ENCODE measurements around the gene C11orf65.

Gene C11orf65, protein sequence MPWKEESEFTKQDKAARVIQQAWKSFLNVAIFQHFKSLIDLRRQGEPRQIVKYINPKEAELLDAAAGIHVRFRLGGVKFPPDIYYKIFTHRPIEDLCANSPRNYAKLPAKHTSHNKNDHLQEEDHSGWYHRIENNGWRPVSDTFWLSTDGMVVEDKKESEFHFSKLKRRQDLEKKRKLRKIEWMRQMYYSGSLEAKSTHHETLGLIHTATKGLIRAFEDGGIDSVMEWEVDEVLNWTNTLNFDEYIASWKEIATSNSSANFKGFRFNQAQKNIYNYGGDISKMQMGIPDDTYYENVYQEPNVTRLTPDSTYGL

DNA sequence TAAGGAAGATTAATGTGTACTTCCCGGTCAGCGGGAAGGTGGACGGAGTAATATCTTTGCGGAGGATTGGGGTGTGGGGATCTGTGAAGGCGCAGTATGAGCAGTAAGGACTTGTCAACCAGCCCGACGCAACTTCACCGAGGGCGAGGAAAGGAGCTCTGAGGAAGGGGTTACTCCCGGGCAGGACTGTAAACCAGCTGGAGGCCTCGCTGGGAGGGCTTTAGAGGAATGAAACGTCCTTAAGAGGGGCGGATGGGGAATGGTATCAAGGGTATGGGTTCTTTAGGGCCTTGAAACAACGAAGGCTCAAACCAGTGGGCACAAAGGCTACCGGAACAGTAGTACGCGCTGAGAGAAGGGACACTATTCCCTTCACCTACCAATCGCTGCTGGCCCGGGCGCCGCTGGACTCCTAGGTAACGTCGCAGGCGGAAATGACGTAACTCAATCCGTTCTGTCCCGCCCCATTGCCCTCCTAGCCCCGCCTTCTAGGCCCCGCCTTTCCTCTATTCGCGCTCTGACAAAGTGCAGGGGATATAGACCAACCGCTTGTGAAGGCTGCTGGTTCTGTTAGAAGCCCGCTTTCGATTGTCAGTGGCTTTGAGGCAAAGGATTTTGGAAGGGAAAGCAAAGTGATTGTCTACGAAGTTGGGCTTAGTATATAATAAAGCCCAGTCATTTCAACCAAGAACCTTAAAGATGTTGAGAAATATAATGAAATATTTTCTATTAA lies at the start of gene C11orf65:
Gene C11orf65, minus strand, starts transcription at position 439 of the 733 bp plus-strand sequence. CDS start 5,970 bp downstream, outside the sequence.
- no peaks in the 10 kb centered on the region for H3K27me3 Mint-ChIP-seq
- H3K9me3 Mint-ChIP-seq: no peaks in the 10 kb centered on the region
- peak within 1 kb of the TSS; percentile 98 to 99 for H3K27ac Mint-ChIP-seq
- H3K4me3 Mint-ChIP-seq: peak within 1 kb of the TSS; percentile 93 to 99
- peaks cover 14% of the 10 kb centered on the region for H3K4me1 Mint-ChIP-seq
- ATAC-seq (peak; percentile 99), DNase-seq (peak; percentile 95 to 96)

- Mint-ChIP-seq H3K27ac (no peak overlapping the region), H3K4me1 (no peaks in the 10 kb centered on the region), H3K27me3 (no peaks in the 10 kb centered on the region), H3K9me3 (no peaks in the 10 kb centered on the region), H3K4me3 (no peak overlapping the region)
- ATAC-seq (no peak), DNase-seq (no peak)
Measured at GRCh38 chr11:108516125-108516524, 48.8 kb upstream of the C11orf65 start.

- Mint-ChIP-seq H3K27ac (no peak overlapping the region), H3K4me1 (no peaks in the 10 kb centered on the region), H3K4me3 (no peak overlapping the region), H3K9me3 (no peaks in the 10 kb centered on the region), H3K27me3 (no peaks in the 10 kb centered on the region)
- ATAC-seq (peak; percentile 54), DNase-seq (no peak)
Measured at GRCh38 chr11:108512708-108513107, 45.4 kb upstream of the C11orf65 start.

GRCh38 chr11:108511851-108512474 lies 44.6 kb upstream of the C11orf65 start:
- H3K9me3 Mint-ChIP-seq: no peaks in the 10 kb centered on the region
- H3K4me3 Mint-ChIP-seq: no peak overlapping the region
- H3K27me3 Mint-ChIP-seq: no peaks in the 10 kb centered on the region
- H3K4me1 Mint-ChIP-seq: no peaks in the 10 kb centered on the region
- no peak overlapping the region for H3K27ac Mint-ChIP-seq
- ATAC-seq: no peak
- DNase-seq: no peak

GRCh38 chr11:108508653-108509593 lies 41.6 kb upstream of the C11orf65 start:
- no peak overlapping the region for H3K4me3 Mint-ChIP-seq
- no peaks in the 10 kb centered on the region for H3K4me1 Mint-ChIP-seq
- no peak for DNase-seq
- ATAC-seq: no peak
- H3K27me3 Mint-ChIP-seq: no peaks in the 10 kb centered on the region
- no peak overlapping the region for H3K27ac Mint-ChIP-seq
- no peaks in the 10 kb centered on the region for H3K9me3 Mint-ChIP-seq

GRCh38 chr11:108501396-108501795 lies 34.1 kb upstream of the C11orf65 start:
- Mint-ChIP-seq H3K27ac (no peak overlapping the region), H3K4me3 (no peak overlapping the region), H3K27me3 (no peaks in the 10 kb centered on the region), H3K9me3 (no peaks in the 10 kb centered on the region), H3K4me1 (peaks cover 23% of the 10 kb centered on the region)
- DNase-seq (no peak), ATAC-seq (no peak)

- Mint-ChIP-seq H3K9me3 (no peaks in the 10 kb centered on the region), H3K4me1 (peaks cover 26% of the 10 kb centered on the region), H3K4me3 (no peak overlapping the region), H3K27ac (no peak overlapping the region), H3K27me3 (no peaks in the 10 kb centered on the region)
- no peak for DNase-seq
- ATAC-seq: no peak
Measured at GRCh38 chr11:108500721-108501120, 33.4 kb upstream of the C11orf65 start.

- ATAC-seq: no peak
- DNase-seq: no peak
- Mint-ChIP-seq H3K4me3 (no peak overlapping the region), H3K27me3 (no peaks in the 10 kb centered on the region), H3K27ac (no peak overlapping the region), H3K4me1 (peaks cover 29% of the 10 kb centered on the region), H3K9me3 (no peaks in the 10 kb centered on the region)
Measured at GRCh38 chr11:108500169-108500568, 32.8 kb upstream of the C11orf65 start.

DNA sequence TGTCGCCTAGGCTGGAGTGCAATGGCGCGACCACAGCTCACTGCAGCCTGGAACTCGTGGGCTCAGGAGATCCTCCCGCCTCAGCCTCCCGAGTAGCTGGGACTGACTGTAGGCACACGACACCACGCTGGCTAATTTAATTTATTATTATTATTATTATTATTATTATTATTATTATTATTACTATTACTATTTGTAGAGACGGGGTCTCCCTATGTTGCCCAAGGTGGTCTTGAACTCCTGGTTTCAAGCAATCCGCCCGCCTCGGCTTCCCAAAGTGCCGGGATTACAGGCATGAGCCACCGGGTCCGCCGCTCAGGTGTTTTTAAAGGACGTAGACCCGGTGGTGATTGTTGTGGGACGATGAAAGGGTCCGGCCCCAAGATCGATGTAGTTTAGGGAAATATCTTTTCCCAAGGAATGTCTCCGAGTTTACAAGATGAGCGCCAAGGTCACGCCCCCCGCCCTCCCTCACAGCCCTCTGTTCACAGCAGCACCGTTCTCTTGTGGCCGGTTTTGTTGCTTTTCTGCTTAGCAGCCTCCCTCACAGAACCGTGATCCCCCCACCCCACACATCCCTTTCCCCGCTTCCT lies 31.6 kb upstream of the C11orf65 start:
- ATAC-seq (peak; percentile 16), DNase-seq (no peak)
- no peaks in the 10 kb centered on the region for H3K27me3 Mint-ChIP-seq
- H3K4me3 Mint-ChIP-seq: peak overlapping the region; percentile 93 to 97
- peaks cover 35% of the 10 kb centered on the region for H3K4me1 Mint-ChIP-seq
- no peaks in the 10 kb centered on the region for H3K9me3 Mint-ChIP-seq
- H3K27ac Mint-ChIP-seq: peak overlapping the region; percentile 96 to 100

GRCh38 chr11:108498046-108498815 lies 30.9 kb upstream of the C11orf65 start, which contains the start of gene POGLUT3:
POGLUT3 (minus strand) TSS chr11:108498384; CDS start chr11:108498366, 18 bp downstream.
- peaks cover 35% of the 10 kb centered on the region for H3K4me1 Mint-ChIP-seq
- H3K9me3 Mint-ChIP-seq: no peaks in the 10 kb centered on the region
- DNase-seq: peak; percentile 56 to 62
- peak within 1 kb of the TSS; percentile 96 to 97 for H3K4me3 Mint-ChIP-seq
- peak within 1 kb of the TSS; percentile 98 to 100 for H3K27ac Mint-ChIP-seq
- H3K27me3 Mint-ChIP-seq: no peaks in the 10 kb centered on the region
- peak; percentile 79 for ATAC-seq

DNA sequence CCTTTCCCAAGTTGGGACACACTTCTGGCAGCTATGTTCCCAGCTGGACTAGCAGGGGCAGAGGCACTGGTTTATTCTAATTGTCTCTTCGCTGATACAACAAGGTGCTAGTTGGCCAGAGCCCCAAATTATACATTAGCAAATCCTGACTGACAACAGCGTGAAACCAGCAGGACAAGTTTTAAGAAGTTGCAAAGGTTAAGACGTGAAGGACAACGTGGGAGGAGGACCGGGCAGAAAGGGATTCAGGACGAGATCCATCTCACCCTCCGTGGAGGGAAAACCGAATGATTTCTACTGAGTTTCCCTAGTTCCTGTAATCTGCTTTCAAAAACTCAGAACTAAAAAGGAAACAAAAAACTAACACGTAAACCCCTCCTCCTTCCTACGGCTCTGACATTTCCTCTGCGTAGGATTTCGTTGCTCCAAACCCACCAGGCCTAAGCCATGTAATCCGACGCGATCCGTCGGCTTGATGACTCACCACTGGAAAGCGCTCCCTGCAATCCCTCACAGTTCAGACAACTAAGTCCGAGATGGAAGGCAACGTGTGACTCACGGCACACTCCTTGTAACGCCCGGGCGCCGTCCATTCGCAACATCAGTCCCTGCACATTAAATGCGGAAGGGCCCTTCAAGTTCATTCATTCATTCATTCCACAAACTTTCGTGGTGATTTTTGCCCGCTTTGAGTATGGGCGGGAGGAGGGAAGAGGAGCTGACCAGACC lies 30.2 kb upstream of the C11orf65 start:
- no peaks in the 10 kb centered on the region for H3K9me3 Mint-ChIP-seq
- H3K4me1 Mint-ChIP-seq: peaks cover 35% of the 10 kb centered on the region
- peak overlapping the region; percentile 97 to 98 for H3K27ac Mint-ChIP-seq
- H3K27me3 Mint-ChIP-seq: no peaks in the 10 kb centered on the region
- DNase-seq: peak in 1 of 2 donors; percentile 78
- H3K4me3 Mint-ChIP-seq: peak overlapping the region; percentile 83 to 96
- ATAC-seq: peak; percentile 84

DNA sequence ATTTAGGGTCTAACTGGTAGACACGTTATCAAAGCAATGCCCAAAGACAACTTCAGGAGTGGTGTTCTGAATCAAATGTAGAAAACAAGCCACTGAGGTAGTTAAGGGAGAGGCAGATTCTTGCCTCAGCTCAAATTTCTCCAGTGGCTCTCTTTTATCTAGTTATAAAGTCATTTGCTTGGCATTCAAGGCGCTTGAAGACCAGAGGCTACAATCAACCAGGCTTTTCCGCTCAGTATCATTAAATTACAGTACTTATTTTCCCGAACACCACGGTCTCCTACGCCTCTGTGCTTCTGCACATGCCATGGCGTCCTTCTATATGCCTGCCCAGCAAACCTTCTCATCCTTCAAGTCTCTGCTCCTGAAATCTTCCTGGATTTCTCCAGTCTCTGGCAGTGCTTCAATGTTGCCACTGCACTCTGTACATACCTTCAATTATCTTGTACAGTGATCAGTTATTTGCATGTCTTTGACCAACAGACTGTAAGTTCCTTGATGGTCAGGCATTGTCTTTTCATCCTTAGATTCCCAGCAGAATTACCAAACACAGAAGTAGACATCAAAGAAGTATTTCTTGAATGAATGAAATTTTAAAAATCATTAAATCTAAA lies 29.4 kb upstream of the C11orf65 start:
- Mint-ChIP-seq H3K4me3 (peak overlapping the region; percentile 83 to 96), H3K9me3 (no peaks in the 10 kb centered on the region), H3K27me3 (no peaks in the 10 kb centered on the region), H3K27ac (peak overlapping the region in 1 of 2 donors; percentile 97), H3K4me1 (peaks cover 35% of the 10 kb centered on the region)
- no peak for DNase-seq
- no peak for ATAC-seq

- Mint-ChIP-seq H3K4me3 (no peak overlapping the region), H3K9me3 (no peaks in the 10 kb centered on the region), H3K4me1 (peaks cover 35% of the 10 kb centered on the region), H3K27ac (no peak overlapping the region), H3K27me3 (no peaks in the 10 kb centered on the region)
- ATAC-seq (no peak), DNase-seq (no peak)
Measured at GRCh38 chr11:108495326-108495725, 28.0 kb upstream of the C11orf65 start.
